ENCODE results near the gene SDCCAG8. TPM values are rescaled to one million over a fixed set of nuclear protein-coding genes. Genes with fewer than 3 reads are reported as not detected.

The SDCCAG8 gene
- total and polyA plus RNA-seq, 2 of the 8 experiments (the other 6 are each of a cell fraction or from before 2014, with no cell fraction given): 15.6 to 21.0 TPM

DNA sequence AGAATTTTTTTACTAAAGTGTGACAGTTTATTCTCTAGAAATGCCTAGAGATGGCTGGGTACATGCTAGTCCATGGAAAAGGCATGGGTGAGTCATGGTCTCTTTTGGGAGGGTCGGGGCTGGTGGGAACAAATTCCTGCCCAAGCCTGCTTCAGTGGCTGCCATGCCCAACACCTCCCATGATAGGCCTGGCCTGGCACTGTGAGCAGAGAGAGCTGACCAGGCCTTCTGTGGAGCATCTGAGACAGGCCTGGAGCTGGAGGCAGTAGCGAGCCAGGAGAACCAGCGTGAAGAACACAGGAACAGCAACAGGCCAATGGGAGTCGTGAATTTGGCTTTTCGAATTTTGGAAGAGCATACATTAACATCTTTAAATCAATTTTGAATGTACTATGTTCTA is 209.2 kb downstream of the SDCCAG8 start:
- Histone ChIP-seq H3K79me1 (ENCODE audit: low read depth, low read length) (no peaks in the 10 kb centered on the region), H2BK5ac (ENCODE audit: low read depth, low read length) (no peak overlapping the region), H2BK120ac (replicated peaks; ENCODE audit: low read depth, low read length) (no peak overlapping the region), H2BK15ac (ENCODE audit: low read length) (no peak overlapping the region), H4K5ac (ENCODE audit: insufficient read length, low read depth, low read length) (no peak overlapping the region), H4K20me1 (replicated peaks in 1 of 2; ENCODE audit: control insufficient read depth in 1 of 2, insufficient read depth in 2 of 2, low read length in 2 of 2) (no peaks in the 10 kb centered on the region), H3K23ac (ENCODE audit: insufficient read length) (no peak overlapping the region), H3K4me2 (ENCODE audit: insufficient read depth in 1 of 2, low read depth in 2 of 2, low read length in 2 of 2) (no peak overlapping the region), H2BK20ac (ENCODE audit: low read length) (no peak overlapping the region), H3K9me3 (ENCODE audit: insufficient read depth in 2 of 2, low read depth in 1 of 2, low read length in 1 of 2) (no peaks in the 10 kb centered on the region), H3K4me1 (replicated peaks in 1 of 4; ENCODE audit: control insufficient read depth in 3 of 4, insufficient read depth in 4 of 4, low read length in 3 of 4) (peaks cover 0 to 2% (median 0%) of the 10 kb centered on the region in 4 experiments; a peak in 1 of 7 replicates), H2AFZ (ENCODE audit: low read length) (no peak overlapping the region), H3K56ac (replicated peaks; ENCODE audit: insufficient read length, low read depth, low read length) (no peak overlapping the region), H2BK12ac (ENCODE audit: low read depth, low read length) (no peak overlapping the region), H3K4me3 (ENCODE audit: extremely low read depth in 1 of 4, insufficient read depth in 2 of 4, low read depth in 3 of 4, low read length in 4 of 4) (no peak overlapping the region), H4K8ac (ENCODE audit: extremely low read depth, insufficient read depth, low read length) (no peak overlapping the region), H4K91ac (replicated peaks; ENCODE audit: insufficient read length, low read length) (no peak overlapping the region), H2AK5ac (ENCODE audit: low read depth, low read length) (peak overlapping the region; percentile 33; the same call in 1 of the 2 replicates), H3K14ac (ENCODE audit: insufficient read length) (no peak overlapping the region), H3K27me3 (replicated peaks in 1 of 4; ENCODE audit: control insufficient read depth in 3 of 4, extremely low read depth in 1 of 4, insufficient read depth in 3 of 4, low read length in 3 of 4) (no peaks in the 10 kb centered on the region), H3K36me3 (ENCODE audit: control insufficient read depth in 2 of 4, insufficient read depth in 4 of 4, low read length in 3 of 4) (no peaks in the 10 kb centered on the region), H3K23me2 (ENCODE audit: low read depth, low read length) (no peaks in the 10 kb centered on the region), H3K9ac (replicated peaks in 1 of 4; ENCODE audit: extremely low read depth in 1 of 4, low read depth in 3 of 4, low read length in 3 of 4) (no peak overlapping the region), H3K18ac (ENCODE audit: extremely low read depth, low read length) (no peak overlapping the region), H3K4ac (replicated peaks; ENCODE audit: insufficient read length, low read depth, low read length) (no peak overlapping the region), H3K79me2 (ENCODE audit: control insufficient read depth in 1 of 2, insufficient read depth in 2 of 2, low read length in 2 of 2) (no peaks in the 10 kb centered on the region), H3K27ac (ENCODE audit: low read depth, low read length) (no peak overlapping the region)
- FAIRE-seq: no peak
- POLR2A ChIA-PET (ENCODE audit: partially characterized antibody): no interaction called here
- no peak for DNase-seq (ENCODE audit: low read depth in 1 of 2, low spot score in 2 of 2)
- WGBS, 2 experiments (ENCODE audit: extremely low coverage in 1 of 2, insufficient coverage in 1 of 2, insufficient read length in 1 of 2, insufficient replicate concordance in 2 of 2, low coverage in 1 of 2, low lambda C conversion rate in 2 of 2, missing lambda C conversion rate in 1 of 2): 93% methylated on average over 5 of the region's 5 CpGs; no CpG with 5 or more reads in 1 of the 2 experiments
- CTCF ChIA-PET (ENCODE audit: partially characterized antibody): interaction anchor here (0.6 to 1.9 kb wide), 8 partner anchors 9 to 661 kb away, joined by 3 to 5 read pairs (median 4); no protein-coding TSS in a partner anchor
- TF ChIP-seq POLR2AphosphoS5 (IDR thresholded peaks at IDR 0.05; ENCODE audit: low read depth, low read length): no peak
- TF ChIP-seq EGR1 (IDR thresholded peaks at IDR 0.05; ENCODE audit: borderline replicate concordance, low read depth, low read length): no peak
- no peak for TF ChIP-seq POU5F1 (IDR thresholded peaks at IDR 0.05; ENCODE audit: low read depth, low read length)
- TF ChIP-seq TAF1 (IDR thresholded peaks at IDR 0.05; ENCODE audit: low read depth, low read length): no peak
- no peak for TF ChIP-seq TAF7 (optimal IDR thresholded peaks at IDR 0.05; ENCODE audit: borderline replicate concordance, low read depth, low read length)
- no peak for TF ChIP-seq BCL11A (IDR thresholded peaks at IDR 0.05; ENCODE audit: low read depth in 2 of 2, low read length in 2 of 2)
- no peak for TF ChIP-seq GABPA (IDR thresholded peaks at IDR 0.05; ENCODE audit: borderline replicate concordance, insufficient read depth, low read length)
- no peak for TF ChIP-seq CBX5 (IDR thresholded peaks at IDR 0.05; ENCODE audit: low read depth, low read length)
- TF ChIP-seq SIN3A (conservative IDR thresholded peaks at IDR 0.05 in 1 of 2, IDR thresholded peaks at IDR 0.05 in 1 of 2; ENCODE audit: low read depth in 1 of 2, low read length in 2 of 2): no peak
- no peak for TF ChIP-seq NRF1 (IDR thresholded peaks at IDR 0.05; ENCODE audit: low read depth, low read length)
- TF ChIP-seq ASH2L (IDR thresholded peaks at IDR 0.05; ENCODE audit: low read length): no peak

All from H1 (cell line).